T-helper 1 cell treated with Interleukin-12 subunit alpha and Interleukin-12 subunit beta and Interleukin-4 antibody, amounts not matched to agents 30 ng/mL and 1 ng/mL, for 36 hours (primary cell): ENCODE data around the gene AFF3. TPM values are rescaled to one million over a fixed set of nuclear protein-coding genes. Genes with fewer than 3 reads are reported as not detected.
"Not testable (repeated sequence)": the region's sequence is repeated elsewhere in the genome, so short reads cannot be mapped to it uniquely, and the experiment has no call there.

ENCODE experiments used
- intact Hi-C: fragments of 100-400 bp; cut with micrococcal nuclease; formaldehyde crosslinking; loops from one replicate; pipeline ENCODE4 v1.15.1; 2024
- total RNA-seq: library from RNA; stranded (reverse); gene quantifications from 2 replicates; pipeline ENCODE4 v1.2.3, GENCODE V29; 2022

AFF3 gene
- total RNA-seq, 1 donor from 2014 or later, result 1.2 TPM

DNA sequence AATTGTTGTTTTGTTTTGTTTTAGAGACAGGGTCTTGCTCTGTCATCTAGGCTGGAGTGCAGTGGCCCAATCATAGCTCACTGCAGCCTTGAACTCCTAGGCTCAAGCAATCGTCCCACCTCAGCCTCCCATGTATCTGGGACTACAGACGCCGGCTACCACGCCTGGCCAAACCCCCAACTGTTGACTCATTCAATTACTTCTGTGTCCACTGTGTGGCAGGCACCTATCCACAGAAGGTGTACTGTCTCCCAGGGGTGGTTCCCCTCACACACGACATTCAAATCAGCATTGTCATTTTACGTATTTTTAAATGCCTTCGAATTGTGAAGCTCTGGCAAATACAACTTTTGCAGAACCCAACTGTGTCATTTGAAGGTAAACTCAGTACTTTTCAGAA, 464.6 kb downstream of the AFF3 start:
- intact Hi-C loops, result no loop called here

DNA sequence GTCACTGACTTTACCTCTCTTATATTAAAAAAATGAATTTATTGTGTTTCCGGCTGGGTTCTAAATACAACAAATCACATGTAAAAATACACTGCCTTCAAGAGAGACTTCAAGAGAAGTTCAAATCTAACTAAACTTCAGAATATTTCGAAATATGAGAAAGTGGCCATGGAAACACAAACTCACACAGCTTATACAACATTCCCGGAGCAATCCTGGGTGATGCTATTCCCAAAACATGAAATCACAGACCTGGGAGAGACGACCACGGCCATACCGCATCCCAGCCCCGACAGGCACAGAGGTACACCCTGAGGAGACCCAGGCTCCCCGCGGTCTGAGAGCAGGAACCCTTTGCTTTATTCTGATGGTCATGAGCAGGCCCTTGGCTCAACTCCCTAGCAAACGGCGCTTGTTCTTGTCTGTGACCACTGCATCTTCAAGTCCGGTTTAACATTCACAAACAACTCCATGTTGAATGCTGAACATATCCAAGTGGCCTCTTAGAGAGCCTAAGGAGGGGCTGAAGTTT, 467.2 kb downstream of the AFF3 start:
- intact Hi-C loops, result no loop called here

- intact Hi-C loops, result no loop called here
Measured at GRCh38 chr2:99674090-99674489, 468.3 kb downstream of the AFF3 start.

GRCh38 chr2:99672766-99673350, 469.5 kb downstream of the AFF3 start:
- intact Hi-C loops, result no loop called here

DNA sequence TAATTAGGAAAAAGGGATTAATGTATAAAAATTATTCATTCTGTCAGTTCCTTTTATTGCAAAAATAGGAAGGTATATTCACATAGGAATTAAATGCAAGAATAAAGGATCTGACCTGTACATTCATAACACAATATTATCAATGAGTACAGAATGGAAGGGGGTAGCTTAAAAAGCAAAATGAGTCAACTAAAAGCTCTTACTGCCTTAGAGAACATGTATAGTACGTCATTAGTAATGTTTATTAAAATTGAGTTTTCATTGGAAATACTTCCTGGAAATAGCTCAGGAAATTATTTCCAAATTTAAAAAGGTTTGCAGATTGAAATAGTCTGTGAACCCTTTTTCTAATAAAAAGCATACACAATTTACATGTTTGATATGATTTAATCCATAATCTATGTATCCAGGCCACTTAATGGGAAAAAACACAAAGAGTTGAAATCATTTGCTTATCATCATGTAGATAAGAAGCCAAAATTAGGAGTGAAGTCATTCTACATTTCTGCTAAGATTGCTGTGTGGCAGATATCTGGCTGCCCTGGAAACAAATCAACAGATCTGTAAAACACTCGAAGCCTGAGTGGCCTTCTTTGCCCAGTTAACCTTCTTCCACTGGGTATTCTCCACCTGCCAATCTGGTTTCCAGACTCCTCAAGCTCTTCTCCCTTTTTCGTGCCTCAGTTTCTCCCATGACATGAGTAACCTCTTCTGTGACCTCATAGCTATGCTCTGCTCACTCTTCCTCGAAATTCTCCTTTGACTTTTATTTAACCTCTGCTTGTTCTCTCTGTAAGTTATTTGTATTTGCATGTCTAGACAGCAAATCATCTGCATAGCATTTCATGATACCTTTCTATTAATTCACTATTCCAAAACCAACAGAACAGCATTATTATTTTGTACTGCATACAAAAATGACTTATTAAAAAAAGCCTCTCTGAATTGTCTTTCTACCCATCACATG, 471.3 kb downstream of the AFF3 start:
- intact Hi-C loops, result no loop called here

DNA sequence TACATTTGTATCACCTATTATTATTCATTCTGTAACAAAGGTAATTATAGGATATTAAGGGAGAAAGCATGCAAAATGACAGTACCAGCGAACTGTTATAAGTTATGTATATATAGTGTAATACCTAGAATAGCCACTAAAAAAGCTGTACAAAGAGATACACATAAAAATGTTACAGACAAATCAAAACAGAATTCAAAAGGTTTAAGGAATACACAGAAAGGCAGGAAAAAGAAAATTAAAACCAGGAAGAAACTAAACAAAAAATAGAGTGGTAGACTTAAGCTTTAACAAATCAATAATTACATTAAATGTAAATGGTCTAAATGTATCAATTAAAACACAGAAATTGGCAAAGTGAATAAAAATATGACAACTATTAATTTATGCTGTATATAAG, 476.1 kb downstream of the AFF3 start:
- intact Hi-C loops, result no loop called here

DNA sequence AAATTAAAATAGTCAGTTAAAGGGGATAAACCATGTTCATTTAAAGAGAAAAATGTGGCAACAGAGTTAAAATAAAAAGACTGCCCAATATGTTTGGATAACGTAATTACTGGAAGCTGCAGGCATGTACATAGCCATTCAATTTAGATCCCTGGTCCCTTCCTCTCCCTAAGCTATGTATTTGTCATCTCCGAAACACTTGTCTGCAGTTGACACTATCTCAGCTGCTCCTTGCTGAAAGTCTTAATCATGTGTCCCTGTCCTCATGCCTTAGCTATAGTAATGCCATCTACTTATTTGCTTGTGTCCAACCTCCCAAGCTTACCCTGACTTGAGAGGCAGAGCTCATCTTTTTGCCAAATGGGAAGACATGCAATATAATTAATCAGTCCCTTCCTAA, 478.7 kb downstream of the AFF3 start:
- intact Hi-C loops, result no loop called here

- intact Hi-C loops, result no loop called here
Measured at GRCh38 chr2:99662761-99663341, 479.5 kb downstream of the AFF3 start.

GRCh38 chr2:99661761-99662160, 480.6 kb downstream of the AFF3 start:
- intact Hi-C loops, result not testable (repeated sequence)

DNA sequence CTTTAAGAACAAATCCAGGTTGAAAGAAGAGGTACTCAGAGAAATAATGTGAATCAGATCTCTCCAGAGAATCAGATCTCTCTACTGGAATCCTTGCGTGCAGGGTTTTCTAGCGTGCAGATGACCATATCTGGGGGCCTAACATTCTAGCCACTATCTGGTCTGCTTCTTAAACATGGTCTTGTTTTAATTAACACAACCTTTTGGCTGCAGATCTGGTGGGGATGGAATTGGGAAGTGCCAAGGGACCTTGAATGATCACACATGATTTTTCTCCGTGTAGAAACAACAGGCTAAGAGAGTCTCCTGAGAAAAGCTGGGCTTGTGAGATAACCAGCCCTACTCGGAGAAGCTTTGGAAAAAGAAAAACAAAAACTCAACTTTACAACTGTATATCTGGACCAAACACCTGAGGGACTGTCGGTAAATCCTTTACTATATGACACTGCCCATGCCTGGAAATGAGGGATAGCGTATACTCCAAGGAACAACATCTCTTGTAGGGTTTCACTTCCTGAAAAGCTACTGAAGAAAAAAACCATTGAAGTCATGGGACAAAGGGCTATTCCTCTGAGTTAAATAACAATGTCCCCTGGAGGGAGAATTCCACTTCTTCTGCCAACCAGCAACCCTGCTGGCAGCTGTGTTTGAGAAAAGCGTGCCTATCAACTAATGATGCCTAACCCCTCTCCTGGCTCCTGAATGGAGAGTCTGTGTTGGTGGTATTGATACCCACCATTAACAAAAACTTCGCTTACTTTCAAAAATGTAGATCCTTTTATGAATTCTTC, 481.6 kb downstream of the AFF3 start:
- intact Hi-C loops, result no loop called here

DNA sequence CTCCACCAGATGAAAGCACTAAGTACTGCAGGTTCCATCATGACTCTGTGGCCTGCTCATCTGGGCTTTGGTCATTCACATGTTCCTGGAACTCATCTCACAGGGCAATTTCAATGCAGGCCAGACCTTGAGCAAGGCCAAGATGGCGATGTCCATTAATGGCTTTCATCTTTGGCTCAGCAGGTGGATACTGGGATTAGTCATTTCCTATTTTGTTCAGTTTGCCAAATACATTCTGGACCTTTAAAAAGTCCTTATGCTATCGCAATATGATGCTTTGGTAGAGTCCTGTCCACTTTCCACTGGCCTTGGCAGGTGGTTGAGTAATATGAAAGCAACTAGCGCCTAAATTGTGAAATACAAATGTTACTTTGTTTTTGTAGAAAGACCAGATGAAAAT, 482.5 kb downstream of the AFF3 start:
- intact Hi-C loops, result no loop called here

- intact Hi-C loops, result no loop called here
Measured at GRCh38 chr2:99657691-99658258, 484.6 kb downstream of the AFF3 start.

- intact Hi-C loops, result no loop called here
Measured at GRCh38 chr2:99656994-99657393, 485.4 kb downstream of the AFF3 start.

DNA sequence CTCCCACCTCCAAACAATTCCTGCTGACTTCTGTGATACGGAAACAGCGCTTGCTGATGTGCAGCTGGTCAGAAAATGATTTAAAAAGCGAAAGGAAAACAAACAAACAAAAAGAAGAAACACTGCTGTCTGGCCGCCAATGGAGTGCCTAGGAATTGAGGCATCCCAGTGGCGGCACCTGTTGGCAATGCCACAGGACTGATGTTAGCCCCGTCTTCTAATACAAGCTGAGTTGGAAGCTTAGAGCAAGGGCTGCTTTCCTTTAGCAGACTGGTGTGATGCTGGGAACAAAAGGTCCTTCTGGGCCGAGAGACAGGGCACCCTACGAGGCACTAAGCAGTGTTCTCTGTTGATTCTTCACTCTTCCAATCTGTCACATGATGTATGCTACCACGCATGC, 489.0 kb downstream of the AFF3 start:
- intact Hi-C loops, result no loop called here

DNA sequence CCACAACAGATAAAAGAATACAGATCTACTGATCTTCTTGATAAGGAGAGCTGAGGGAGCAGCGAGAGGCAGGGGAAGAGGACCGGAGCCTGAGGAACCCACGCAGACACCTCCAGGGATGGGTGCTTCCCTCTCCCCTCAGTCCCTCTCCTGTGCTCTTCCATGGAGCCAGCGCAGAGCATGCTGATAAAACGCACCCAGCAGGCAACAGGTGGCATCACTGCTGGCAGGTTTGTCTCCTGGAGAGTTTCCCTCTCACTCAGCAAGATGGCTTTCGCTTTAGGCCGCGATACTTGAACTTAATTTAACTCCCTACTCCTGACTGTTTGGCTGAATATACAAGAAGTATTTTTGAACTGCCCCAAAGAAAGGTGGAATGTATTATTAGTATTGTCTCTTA, 489.5 kb downstream of the AFF3 start:
- intact Hi-C loops, result no loop called here

DNA sequence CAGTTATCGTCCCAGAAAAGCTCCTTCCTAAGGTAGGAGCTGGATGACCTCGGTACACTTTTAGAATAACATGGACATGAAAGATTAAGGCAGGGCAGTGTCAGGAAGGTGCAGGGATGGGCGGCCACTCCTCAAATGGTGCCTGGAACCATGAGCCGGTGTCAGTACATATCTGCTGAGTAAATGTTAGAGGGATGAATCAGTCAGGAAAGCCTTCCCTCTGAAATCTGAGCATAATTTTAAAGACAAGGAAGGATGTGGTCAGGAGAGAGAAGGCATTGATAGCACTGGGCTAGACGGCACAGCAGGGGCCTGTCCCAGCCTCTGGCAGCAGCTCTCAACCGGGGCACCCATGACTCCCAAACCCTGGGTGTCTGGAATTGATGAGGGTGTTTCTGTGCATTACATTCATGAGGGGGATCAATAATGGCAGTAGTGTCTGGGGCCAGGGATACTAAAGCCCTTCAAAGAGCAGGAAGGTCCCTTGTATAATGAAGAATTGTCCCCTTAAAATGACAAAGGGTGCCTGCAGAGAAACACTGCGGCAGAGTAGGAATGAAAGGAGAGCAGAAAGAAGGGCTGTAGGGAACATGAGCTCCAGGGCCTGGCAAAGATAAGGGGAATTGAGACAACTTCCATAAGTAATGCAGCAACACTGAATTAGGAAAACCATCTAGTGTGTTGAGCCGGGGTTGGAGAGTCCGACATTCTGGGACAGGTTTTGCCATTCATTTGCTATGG, 490.3 kb downstream of the AFF3 start:
- intact Hi-C loops, result no loop called here

- intact Hi-C loops, result no loop called here
Measured at GRCh38 chr2:99648906-99649789, 493.2 kb downstream of the AFF3 start.

- intact Hi-C loops, result no loop called here
Measured at GRCh38 chr2:99648178-99648844, 494.1 kb downstream of the AFF3 start.

DNA sequence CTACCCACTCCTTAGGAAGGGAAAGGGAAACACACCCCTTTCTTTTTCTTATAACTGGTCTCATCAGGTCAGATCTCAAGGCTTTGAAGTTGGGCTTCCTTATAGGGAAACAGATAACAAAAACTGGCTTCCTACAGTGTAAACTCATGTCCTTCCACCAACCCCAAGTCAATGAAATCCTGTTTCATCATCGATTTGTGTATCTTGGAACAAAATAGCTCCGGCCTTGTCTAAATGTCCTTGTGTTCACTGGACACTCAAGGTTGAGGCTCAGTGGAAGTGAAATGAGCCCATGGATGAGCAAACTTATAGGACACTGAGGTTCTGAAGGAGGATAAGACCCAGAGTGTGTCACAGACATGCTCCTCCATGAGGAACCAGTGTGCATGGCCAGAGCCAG, 496.4 kb downstream of the AFF3 start:
- intact Hi-C loops, result no loop called here
